GM21367 (cell line): ENCODE results near the gene TPST2.
A peak's percentile ranks its signal among the peaks of the same experiment; 100 is the strongest.

Source experiments
- ATAC-seq: cut with Tn5 transposase; IDR thresholded peaks from one replicate; pipeline ENCODE4 v1.9.1; 2021; ENCODE audit not compliant: unreplicated experiment

The TPST2 gene

DNA sequence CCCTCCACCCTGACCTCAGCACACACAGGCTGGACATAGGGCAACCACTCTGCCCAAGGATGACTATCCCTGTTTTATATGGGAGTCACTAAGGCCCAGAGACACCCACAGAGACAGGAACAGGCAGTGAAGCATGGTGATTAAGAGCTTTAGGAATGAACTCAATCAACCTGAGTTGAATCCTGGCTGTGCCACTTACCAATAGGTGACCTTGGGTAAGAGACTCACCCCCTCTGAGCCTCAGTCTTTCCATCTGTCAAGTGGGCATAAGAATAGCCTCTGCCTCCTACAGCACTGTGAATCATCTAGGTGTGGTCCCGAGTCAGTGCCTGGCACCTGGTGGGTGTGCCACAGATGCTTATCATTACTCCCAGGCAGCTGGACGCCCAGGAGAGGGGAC, 21.1 kb upstream of the TPST2 start:
- ATAC-seq: no peak

DNA sequence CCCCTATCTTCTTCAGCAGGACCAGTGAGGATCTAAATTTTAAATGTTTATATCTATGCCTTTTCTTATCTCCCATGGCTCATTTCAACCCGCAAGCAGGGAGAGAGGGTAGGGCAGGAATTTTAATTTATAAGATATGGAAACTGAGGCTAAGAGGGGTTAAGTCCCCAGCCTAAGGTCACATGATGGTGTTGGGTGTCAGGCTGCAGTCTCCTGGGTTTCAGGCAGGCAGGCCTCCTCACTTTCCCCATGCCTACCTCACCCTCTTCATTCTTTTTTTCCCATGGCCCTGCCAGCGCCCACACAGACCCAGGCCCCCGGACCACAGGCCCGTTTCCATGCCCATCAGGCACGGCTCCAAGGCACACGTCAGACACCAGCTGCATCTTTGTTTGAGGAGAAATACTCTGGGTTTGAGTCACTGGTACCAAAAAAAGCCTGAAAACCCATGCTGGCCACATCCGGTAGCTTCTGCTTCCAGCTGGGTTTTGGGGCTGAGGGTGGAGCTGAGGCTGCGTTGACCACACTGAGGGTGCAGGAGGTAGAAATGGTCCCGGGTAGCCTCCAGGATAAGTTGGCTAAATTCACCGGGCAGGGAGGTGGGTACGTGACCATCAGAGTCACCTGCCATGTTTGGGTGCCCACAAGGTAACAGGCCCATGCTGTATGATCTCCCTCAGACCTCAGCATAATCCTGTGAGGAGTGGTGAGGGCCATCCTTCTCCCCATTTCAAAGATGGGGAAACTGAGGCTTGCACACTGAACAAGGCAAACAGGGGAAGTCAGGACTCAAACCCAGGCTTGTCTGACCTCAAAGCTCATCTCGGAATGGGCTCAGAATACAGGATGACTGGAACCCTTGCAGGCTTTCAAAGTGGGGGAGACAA, 20.4 kb upstream of the TPST2 start:
- ATAC-seq: peak; percentile 85

DNA sequence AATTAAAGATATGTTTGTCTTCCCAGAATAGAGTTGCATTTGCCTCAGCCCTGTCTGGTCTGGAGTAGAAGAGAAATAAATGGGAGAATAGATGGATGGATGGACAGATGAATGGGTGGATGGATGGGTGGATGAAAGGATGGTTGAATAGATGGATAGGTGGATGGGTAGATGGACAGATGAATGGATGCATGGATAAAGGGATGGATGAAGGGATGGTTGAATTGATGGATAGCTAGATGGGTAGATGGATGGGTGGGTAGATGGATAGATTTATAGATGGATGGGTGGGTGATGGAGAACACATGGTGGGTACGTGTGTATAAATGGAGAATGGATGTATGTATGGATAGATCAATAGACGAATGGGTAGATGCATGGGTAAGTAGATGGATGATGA, 19.4 kb upstream of the TPST2 start:
- no peak for ATAC-seq

DNA sequence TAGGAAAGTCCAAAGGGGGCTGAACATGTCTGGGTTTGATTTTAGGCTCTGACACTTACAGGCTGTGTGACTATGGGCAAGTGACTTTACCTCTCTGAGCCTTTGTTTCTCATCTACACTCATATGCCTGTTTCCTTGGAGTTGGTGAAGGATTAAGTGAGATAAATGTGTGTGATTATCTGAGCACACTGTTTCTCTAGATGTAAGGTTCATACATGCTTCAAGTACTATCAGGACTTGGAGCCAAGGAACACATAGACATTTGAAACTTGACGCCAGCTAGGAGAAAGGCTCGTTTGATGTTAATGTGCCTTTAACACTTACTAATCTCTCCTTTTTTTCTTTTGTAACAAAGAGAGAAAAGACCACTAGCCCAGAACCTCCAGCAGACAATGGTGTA, 18.2 kb upstream of the TPST2 start:
- no peak for ATAC-seq

GRCh38 chr22:26606611-26607010, 16.7 kb upstream of the TPST2 start:
- ATAC-seq: no peak

DNA sequence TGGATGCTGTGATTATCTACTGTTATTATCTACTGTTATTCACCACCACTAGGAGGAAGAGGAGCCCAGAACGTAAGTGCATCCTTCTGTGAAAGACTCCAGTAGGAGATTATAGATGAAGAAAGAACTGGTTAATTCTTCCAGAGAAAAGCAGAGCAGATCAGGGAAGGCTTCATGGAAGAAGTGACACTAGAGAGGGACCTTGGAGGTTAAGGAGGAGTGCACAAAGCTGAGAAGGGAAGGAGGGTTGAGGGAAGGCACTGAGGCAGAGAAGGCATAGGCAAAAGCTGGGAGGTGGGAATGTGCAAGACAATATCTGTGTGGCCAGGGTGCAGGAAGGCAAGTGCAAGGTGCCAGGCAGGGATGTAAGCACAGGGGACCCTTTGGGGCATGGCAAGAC, 14.4 kb upstream of the TPST2 start:
- no peak for ATAC-seq

GRCh38 chr22:26602127-26602526, 12.2 kb upstream of the TPST2 start:
- ATAC-seq: no peak

GRCh38 chr22:26601726-26602125, 11.8 kb upstream of the TPST2 start:
- ATAC-seq: no peak

DNA sequence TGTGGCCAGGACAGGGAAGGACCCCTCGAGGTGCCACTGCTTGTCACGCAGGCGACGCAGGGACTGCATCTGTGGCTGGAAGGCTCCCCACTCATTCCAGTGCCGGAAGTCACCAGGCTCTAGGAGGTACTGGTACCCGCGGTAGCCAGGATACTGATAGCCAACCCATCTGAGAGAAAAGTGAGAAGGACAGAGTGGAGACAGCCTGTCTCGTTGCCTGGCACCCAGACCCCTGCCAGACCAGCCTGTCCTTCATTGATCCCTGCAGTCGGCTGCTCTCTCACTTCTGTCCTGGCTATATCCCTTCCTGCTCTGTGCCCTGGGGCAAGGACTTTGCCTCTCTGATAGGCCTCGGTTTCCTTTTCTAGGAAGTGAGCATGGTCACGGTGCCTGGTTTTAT, 9.6 kb upstream of the TPST2 start:
- ATAC-seq: no peak

GRCh38 chr22:26597480-26597879, 7.5 kb upstream of the TPST2 start:
- ATAC-seq: no peak

- ATAC-seq: no peak
Measured at GRCh38 chr22:26597026-26597425, 7.1 kb upstream of the TPST2 start.

GRCh38 chr22:26593763-26594162, 3.8 kb upstream of the TPST2 start:
- no peak for ATAC-seq

DNA sequence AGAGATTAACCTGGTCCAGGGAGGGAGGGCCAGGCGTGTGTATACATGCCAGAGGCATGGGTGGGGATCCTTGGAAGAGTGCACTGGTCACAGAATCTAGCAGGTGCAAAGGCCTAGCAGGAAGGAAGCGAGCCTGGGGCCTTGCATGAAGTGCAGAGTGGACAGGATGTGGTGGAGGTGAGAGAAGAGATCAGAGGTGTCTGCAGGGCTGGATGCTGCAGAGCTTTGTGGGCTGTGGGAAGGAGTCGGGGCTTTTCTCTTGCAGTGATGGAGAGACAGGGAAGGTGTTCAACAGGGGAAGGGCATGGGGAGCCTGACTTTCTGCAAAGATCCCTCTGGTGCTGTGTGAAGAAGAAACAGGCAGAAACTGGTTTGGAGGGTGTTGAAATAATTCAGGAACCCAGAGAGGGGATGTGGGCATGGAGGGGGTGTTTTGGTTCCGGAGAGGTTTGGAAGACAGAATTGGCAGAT, 2.5 kb upstream of the TPST2 start:
- peak; percentile 45 for ATAC-seq

DNA sequence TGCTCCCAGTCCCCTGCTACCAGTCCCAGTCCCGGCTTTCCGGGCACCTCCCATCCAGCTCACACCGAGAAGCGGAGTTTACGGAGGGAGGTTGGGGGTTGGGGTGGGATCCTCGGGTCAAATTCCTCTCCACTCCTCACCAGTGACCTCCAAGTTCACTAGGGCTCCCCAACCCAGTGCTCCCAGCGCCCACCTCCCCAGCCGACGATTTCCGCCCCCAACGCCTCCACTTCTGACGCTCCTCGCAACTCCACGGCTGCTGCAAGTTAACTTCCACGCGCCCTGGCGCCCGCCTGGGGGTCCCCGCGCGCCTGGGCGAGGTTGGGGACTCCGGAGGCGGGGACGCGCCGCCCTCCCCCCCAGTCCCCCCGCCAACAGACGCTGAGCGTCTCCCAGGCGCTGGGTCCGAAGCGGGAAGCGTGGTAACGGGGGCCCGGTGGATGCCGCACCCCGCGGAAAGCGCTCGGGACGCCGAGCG, 526 bp downstream of the TPST2 start:
- ATAC-seq: no peak

- ATAC-seq: no peak
Measured at GRCh38 chr22:26588729-26589366, 1.1 kb downstream of the TPST2 start.

- ATAC-seq: no peak
Measured at GRCh38 chr22:26587991-26588613, 1.8 kb downstream of the TPST2 start.

- no peak for ATAC-seq
Measured at GRCh38 chr22:26586556-26587325, 3.2 kb downstream of the TPST2 start.

DNA sequence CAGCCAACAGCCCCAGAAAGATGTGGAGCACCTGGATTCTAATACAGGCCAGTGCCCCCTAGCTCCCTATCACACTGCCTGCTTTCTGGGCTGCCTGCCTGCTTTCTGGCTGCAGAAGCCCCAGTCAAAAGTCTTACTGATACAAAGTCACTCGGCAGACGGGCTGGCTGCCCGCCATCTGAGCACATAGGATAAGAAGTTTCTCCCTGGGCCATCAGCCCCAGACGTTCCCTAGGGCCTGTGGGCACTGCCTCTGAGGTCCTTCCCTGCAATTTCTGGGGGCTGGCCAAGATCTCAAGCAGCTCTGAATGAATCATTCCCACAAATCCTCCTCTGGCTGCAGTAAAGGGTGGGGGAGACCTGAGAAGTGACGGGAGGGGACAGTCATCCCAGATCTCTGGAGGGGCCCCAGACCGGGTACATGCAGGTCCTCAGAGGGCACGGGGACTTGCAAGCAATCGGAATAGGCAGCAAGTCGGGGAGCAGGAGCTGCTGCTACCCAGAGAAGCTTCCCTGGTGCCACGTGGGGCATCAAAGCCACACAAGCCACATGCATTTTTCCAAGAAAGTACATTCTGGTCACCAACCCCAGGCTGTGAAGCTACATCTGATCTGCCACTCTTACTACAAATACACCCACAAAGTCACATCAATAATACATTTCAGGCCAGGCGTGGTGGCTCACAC, 4.7 kb downstream of the TPST2 start:
- no peak for ATAC-seq

DNA sequence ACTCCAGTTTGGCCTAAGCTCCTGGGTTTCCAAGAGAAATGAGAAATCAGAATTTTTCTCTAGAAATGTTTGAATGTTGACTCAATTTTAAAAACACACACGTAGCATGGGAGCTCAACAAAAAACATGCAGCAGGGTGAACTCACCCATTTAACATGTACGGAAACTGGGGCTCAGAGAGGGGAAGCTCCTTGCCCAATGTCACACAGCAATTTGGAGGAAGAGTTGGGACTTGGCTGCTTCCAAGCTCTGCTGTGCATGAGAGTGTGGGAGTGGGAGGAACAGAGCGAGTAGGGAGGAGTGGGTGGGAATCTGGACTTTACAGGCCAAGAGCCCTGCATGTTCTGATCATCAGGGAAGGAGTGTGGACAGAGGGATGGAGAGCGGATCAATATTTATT, 5.9 kb downstream of the TPST2 start:
- ATAC-seq: no peak

GRCh38 chr22:26581633-26582168, 8.2 kb downstream of the TPST2 start:
- ATAC-seq: no peak
